Esophagus squamous epithelium (tissue), 4 donors: ENCODE data around the gene C6orf132.

Experiments used
- POLR2A ChIP-seq, 4 donors: fragments of 450-650 bp; IDR thresholded peaks; one replicate each; pipeline ENCODE4 v1.6.1; 2017; ENCODE audit warnings: antibody characterized with exemption in 4 of 4, mild to moderate bottlenecking in 4 of 4, moderate library complexity in 3 of 4
- TF ChIP-seq, protein P1 (sequence below), 6 experiments: fragments of 450-650 bp in 4 of 6; fragments of 200-600 bp in 2 of 6; sonication (generic) in 2 of 6; IDR thresholded peaks; one replicate each; pipeline ENCODE4 v1.5.1; 2016 to 2019; ENCODE audit warnings: antibody characterized with exemption in 6 of 6, mild to moderate bottlenecking in 4 of 6, moderate library complexity in 4 of 6

DNA sequence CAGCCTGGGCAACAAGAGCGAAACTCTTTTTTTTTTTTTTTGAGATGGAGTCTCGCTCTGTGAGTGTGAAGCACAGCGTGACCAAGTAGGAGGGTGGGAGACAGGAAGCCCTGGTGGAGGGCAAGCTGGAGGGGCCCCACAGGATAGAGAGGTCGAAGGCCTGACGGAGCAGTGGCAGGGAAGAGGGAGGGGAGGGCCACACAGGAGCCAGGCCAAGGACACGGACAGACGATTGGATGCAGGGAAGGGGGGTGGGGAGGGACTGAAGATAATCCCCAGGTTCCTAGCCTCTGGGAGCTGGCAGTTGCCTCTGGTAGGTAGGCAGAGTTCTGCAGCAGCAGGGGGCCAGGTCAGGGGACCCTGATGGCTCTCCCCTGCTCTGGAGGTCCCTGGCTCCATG lies 20.0 kb upstream of the C6orf132 start:
- TF ChIP-seq, protein P1, sequence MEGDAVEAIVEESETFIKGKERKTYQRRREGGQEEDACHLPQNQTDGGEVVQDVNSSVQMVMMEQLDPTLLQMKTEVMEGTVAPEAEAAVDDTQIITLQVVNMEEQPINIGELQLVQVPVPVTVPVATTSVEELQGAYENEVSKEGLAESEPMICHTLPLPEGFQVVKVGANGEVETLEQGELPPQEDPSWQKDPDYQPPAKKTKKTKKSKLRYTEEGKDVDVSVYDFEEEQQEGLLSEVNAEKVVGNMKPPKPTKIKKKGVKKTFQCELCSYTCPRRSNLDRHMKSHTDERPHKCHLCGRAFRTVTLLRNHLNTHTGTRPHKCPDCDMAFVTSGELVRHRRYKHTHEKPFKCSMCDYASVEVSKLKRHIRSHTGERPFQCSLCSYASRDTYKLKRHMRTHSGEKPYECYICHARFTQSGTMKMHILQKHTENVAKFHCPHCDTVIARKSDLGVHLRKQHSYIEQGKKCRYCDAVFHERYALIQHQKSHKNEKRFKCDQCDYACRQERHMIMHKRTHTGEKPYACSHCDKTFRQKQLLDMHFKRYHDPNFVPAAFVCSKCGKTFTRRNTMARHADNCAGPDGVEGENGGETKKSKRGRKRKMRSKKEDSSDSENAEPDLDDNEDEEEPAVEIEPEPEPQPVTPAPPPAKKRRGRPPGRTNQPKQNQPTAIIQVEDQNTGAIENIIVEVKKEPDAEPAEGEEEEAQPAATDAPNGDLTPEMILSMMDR (IDR thresholded peaks at IDR 0.05): no peak
- TF ChIP-seq POLR2A (IDR thresholded peaks at IDR 0.05): no peak
